ENCODE data around the gene RABL6.
A peak's percentile ranks its signal among the peaks of the same experiment; 100 is the strongest.

- peak in 2 of 4 experiments; percentile 10 to 40 for TF ChIP-seq CTCF (IDR thresholded peaks at IDR 0.05)
- TF ChIP-seq POLR2A (IDR thresholded peaks at IDR 0.05), result no peak
These were observed 38.0 kb upstream of the RABL6 start for GRCh38 chr9:136769710-136770191.

All from uterus (tissue), 2 donors.